Activated CD4-positive, alpha-beta T cell treated with anti-CD3 and anti-CD28 coated beads, Interleukin-2, amount 50 U/mL, for 1 hour (primary cell): Measurements from ENCODE around the gene ERP29.
"Not testable (repeated sequence)": the region's sequence is repeated elsewhere in the genome, so short reads cannot be mapped to it uniquely, and the experiment has no call there.

Experiments used
- DNase-seq: peaks from one replicate; pipeline ENCODE4 v3.0.0-alpha.2; 2020

Gene ERP29

GRCh38 chr12:112005419-112006395 is 7.5 kb upstream of the ERP29 start:
- DNase-seq: no peak

GRCh38 chr12:112007945-112008344 is 5.3 kb upstream of the ERP29 start:
- DNase-seq: no peak

GRCh38 chr12:112008918-112009317 is 4.3 kb upstream of the ERP29 start:
- DNase-seq: no peak

- not testable (repeated sequence) for DNase-seq
Observed at GRCh38 chr12:112009596-112009995, 3.6 kb upstream of the ERP29 start.

GRCh38 chr12:112010415-112011344 is 2.5 kb upstream of the ERP29 start:
- no peak for DNase-seq

GRCh38 chr12:112011685-112012084 is 1.5 kb upstream of the ERP29 start:
- no peak for DNase-seq

- DNase-seq: peak; percentile 68
Observed at GRCh38 chr12:112013601-112014402, 576 bp downstream of the ERP29 start.

GRCh38 chr12:112015938-112016337 is 2.7 kb downstream of the ERP29 start:
- no peak for DNase-seq

- no peak for DNase-seq
Observed at GRCh38 chr12:112017041-112017440, 3.8 kb downstream of the ERP29 start.

GRCh38 chr12:112018571-112019237 is 5.5 kb downstream of the ERP29 start:
- DNase-seq: no peak

- DNase-seq: no peak
Observed at GRCh38 chr12:112020947-112021457, 7.8 kb downstream of the ERP29 start.

- no peak for DNase-seq
Observed at GRCh38 chr12:112022241-112023016, 9.2 kb downstream of the ERP29 start.

- DNase-seq: no peak
Observed at GRCh38 chr12:112023759-112024396, 10.7 kb downstream of the ERP29 start.

- DNase-seq: no peak
Observed at GRCh38 chr12:112025808-112026375, 12.7 kb downstream of the ERP29 start.

- no peak for DNase-seq
Observed at GRCh38 chr12:112029301-112029700, 16.1 kb downstream of the ERP29 start.

- DNase-seq: no peak
Observed at GRCh38 chr12:112031472-112031871, 18.2 kb downstream of the ERP29 start.

GRCh38 chr12:112032292-112032691 is 19.1 kb downstream of the ERP29 start:
- no peak for DNase-seq

- DNase-seq: no peak
Observed at GRCh38 chr12:112035219-112035785, 22.1 kb downstream of the ERP29 start.

- DNase-seq: not testable (repeated sequence)
Observed at GRCh38 chr12:112036614-112037013, 23.4 kb downstream of the ERP29 start.

GRCh38 chr12:112046003-112046402 is 32.8 kb downstream of the ERP29 start:
- DNase-seq: no peak
